ENCODE data around the gene TEX264. TPM values are rescaled to one million over a fixed set of nuclear protein-coding genes. Genes with fewer than 3 reads are reported as not detected.

The TEX264 gene
- total RNA-seq, 2 experiments from 2014 or later, result 62.6 to 65.0 TPM

- H3K27me3 Mint-ChIP-seq (ENCODE audit: low read depth), result no peaks in the 10 kb centered on the region
- no peak overlapping the region for H3K4me3 Mint-ChIP-seq
- peak overlapping the region; percentile 74 for H3K27ac Mint-ChIP-seq
- ChIA-PET CTCF (interaction anchor here (1.1 to 11.0 kb wide), 4 partner anchors 10 to 290 kb away, joined by 3 to 238 read pairs (median 6); partner anchors contain the start of gene DCAF1), POLR2A (interaction anchor here (1.7 kb wide), 1 partner anchor 10 kb away, joined by 7 read pairs; no protein-coding TSS in a partner anchor)
- no peak for ATAC-seq
- no peak for DNase-seq
- H3K36me3 Mint-ChIP-seq (ENCODE audit: low read depth), result peaks cover 62% of the 10 kb centered on the region
- peaks cover 87% of the 10 kb centered on the region for H3K4me1 Mint-ChIP-seq (ENCODE audit: low read depth)
- no peaks in the 10 kb centered on the region for H3K9me3 Mint-ChIP-seq (ENCODE audit: insufficient read depth)
Measured at GRCh38 chr3:51676102-51676640, 5.1 kb downstream of the TEX264 start.

- H3K4me1 Mint-ChIP-seq (ENCODE audit: low read depth), result peaks cover 93% of the 10 kb centered on the region
- DNase-seq (no peak), ATAC-seq (no peak)
- ChIA-PET CTCF (no interaction called here), POLR2A (no interaction called here)
- H3K36me3 Mint-ChIP-seq (ENCODE audit: low read depth), result peaks cover 66% of the 10 kb centered on the region
- no peak overlapping the region for H3K4me3 Mint-ChIP-seq
- H3K27ac Mint-ChIP-seq, result peak overlapping the region; percentile 43
- no peaks in the 10 kb centered on the region for H3K9me3 Mint-ChIP-seq (ENCODE audit: insufficient read depth)
- no peaks in the 10 kb centered on the region for H3K27me3 Mint-ChIP-seq (ENCODE audit: low read depth)
Measured at GRCh38 chr3:51677358-51677757, 6.3 kb downstream of the TEX264 start.

DNA sequence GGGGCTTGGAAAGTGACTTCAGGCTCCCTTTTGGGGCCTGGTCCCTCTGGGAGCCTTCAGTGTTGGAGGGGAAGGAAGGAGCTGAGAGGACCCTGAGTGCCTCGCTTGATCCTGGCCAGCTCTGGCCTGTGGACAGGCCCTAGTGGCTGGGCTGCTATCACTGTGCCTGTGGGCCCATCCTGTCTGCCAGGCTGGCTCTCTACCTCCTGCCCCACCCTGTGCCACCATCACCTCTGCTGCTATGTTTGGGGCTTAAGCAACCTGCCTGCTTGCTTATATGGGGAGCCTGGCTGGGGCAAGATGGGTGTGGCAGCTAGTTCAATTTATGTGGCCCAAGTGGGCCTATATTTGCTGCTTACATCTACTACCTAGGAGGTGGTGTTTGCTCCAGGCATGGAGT is 7.1 kb downstream of the TEX264 start:
- CTCF ChIA-PET, result interaction anchor here (0.7 kb wide), 1 partner anchor 176 kb away, joined by 3 read pairs; no protein-coding TSS in a partner anchor
- POLR2A ChIA-PET, result interaction anchor here (4.7 kb wide), 1 partner anchor 177 kb away, joined by 39 read pairs; the partner anchor contains the start of gene DCAF1
- Mint-ChIP-seq H3K27me3 (ENCODE audit: low read depth) (no peaks in the 10 kb centered on the region), H3K4me1 (ENCODE audit: low read depth) (peaks cover 94% of the 10 kb centered on the region), H3K27ac (peak overlapping the region; percentile 76), H3K9me3 (ENCODE audit: insufficient read depth) (no peaks in the 10 kb centered on the region), H3K36me3 (ENCODE audit: low read depth) (peaks cover 66% of the 10 kb centered on the region), H3K4me3 (no peak overlapping the region)
- no peak for ATAC-seq
- no peak for DNase-seq

GRCh38 chr3:51678641-51679040 is 7.6 kb downstream of the TEX264 start:
- CTCF ChIA-PET, result interaction anchor here (0.7 to 5.2 kb wide), 2 partner anchors 35 to 177 kb away, joined by 3 to 92 read pairs; no protein-coding TSS in a partner anchor
- POLR2A ChIA-PET, result interaction anchor here (4.7 kb wide), 1 partner anchor 178 kb away, joined by 39 read pairs; the partner anchor contains the start of gene DCAF1

GRCh38 chr3:51679318-51679717 is 8.3 kb downstream of the TEX264 start:
- no peak for DNase-seq
- ATAC-seq, result no peak
- Mint-ChIP-seq H3K36me3 (ENCODE audit: low read depth) (peaks cover 63% of the 10 kb centered on the region), H3K4me1 (ENCODE audit: low read depth) (peaks cover 94% of the 10 kb centered on the region), H3K27me3 (ENCODE audit: low read depth) (no peaks in the 10 kb centered on the region), H3K9me3 (ENCODE audit: insufficient read depth) (no peaks in the 10 kb centered on the region), H3K27ac (peak overlapping the region; percentile 81), H3K4me3 (no peak overlapping the region)
- ChIA-PET POLR2A (interaction anchor here (4.7 kb wide), 1 partner anchor 179 kb away, joined by 39 read pairs; the partner anchor contains the start of gene DCAF1), CTCF (interaction anchor here (5.2 to 6.1 kb wide), 3 partner anchors 8 to 178 kb away, joined by 92 to 206 read pairs (median 179); partner anchors contain the start of genes DCAF1 and TEX264)

More at GRCh38 chr3:51678641-51679040, 7.6 kb downstream of the TEX264 start:
- Mint-ChIP-seq H3K27me3 (ENCODE audit: low read depth) (no peaks in the 10 kb centered on the region), H3K36me3 (ENCODE audit: low read depth) (peaks cover 64% of the 10 kb centered on the region), H3K4me3 (no peak overlapping the region), H3K4me1 (ENCODE audit: low read depth) (peaks cover 94% of the 10 kb centered on the region), H3K27ac (peak overlapping the region; percentile 76), H3K9me3 (ENCODE audit: insufficient read depth) (no peaks in the 10 kb centered on the region)
- ATAC-seq, result no peak
- DNase-seq, result no peak

- Mint-ChIP-seq H3K4me3 (no peak overlapping the region), H3K4me1 (ENCODE audit: low read depth) (peaks cover 94% of the 10 kb centered on the region), H3K27ac (peak overlapping the region; percentile 81), H3K36me3 (ENCODE audit: low read depth) (peaks cover 63% of the 10 kb centered on the region), H3K9me3 (ENCODE audit: insufficient read depth) (no peaks in the 10 kb centered on the region), H3K27me3 (ENCODE audit: low read depth) (no peaks in the 10 kb centered on the region)
- ChIA-PET CTCF (interaction anchor here (5.2 to 6.1 kb wide), 3 partner anchors 9 to 178 kb away, joined by 92 to 206 read pairs (median 179); partner anchors contain the start of genes DCAF1 and TEX264), POLR2A (interaction anchor here (4.7 kb wide), 1 partner anchor 179 kb away, joined by 39 read pairs; the partner anchor contains the start of gene DCAF1)
- ATAC-seq, result no peak
- no peak for DNase-seq
Measured at GRCh38 chr3:51679777-51680176, 8.7 kb downstream of the TEX264 start.

DNA sequence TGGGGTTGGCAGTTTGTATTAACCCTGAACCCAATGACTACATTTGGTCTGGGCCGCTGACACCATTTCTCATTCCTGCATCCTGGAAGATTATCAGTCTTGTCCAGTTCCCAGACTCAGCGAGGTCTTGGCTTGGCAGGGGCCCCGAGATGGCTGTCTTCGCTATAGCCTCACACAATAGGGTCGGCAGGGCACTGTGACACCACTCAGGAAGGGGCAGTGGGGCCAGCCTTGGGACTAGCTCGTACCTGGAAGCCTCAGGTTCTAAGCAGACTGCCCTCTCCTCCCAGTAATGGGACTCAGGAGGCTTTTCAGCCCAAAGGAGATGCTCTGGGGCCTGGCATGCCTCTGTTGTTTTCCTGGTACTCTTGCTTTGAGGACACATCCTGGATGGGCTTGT is 9.1 kb downstream of the TEX264 start:
- no peaks in the 10 kb centered on the region for H3K27me3 Mint-ChIP-seq (ENCODE audit: low read depth)
- ATAC-seq (no peak), DNase-seq (no peak)
- POLR2A ChIA-PET, result interaction anchor here (2.7 to 4.7 kb wide), 2 partner anchors 8 to 179 kb away, joined by 28 to 39 read pairs; partner anchors contain the start of gene DCAF1
- CTCF ChIA-PET, result interaction anchor here (1.8 to 6.1 kb wide), 8 partner anchors 9 to 291 kb away, joined by 7 to 206 read pairs (median 22); partner anchors contain the start of genes DCAF1 and TEX264
- peaks cover 63% of the 10 kb centered on the region for H3K36me3 Mint-ChIP-seq (ENCODE audit: low read depth)
- H3K9me3 Mint-ChIP-seq (ENCODE audit: insufficient read depth), result no peaks in the 10 kb centered on the region
- H3K4me1 Mint-ChIP-seq (ENCODE audit: low read depth), result peaks cover 94% of the 10 kb centered on the region
- no peak overlapping the region for H3K4me3 Mint-ChIP-seq
- H3K27ac Mint-ChIP-seq, result peak overlapping the region; percentile 87

- DNase-seq, result no peak
- ChIA-PET POLR2A (interaction anchor here (2.1 to 4.7 kb wide), 3 partner anchors 8 to 180 kb away, joined by 14 to 39 read pairs (median 28); partner anchors contain the start of genes DCAF1 and TEX264), CTCF (interaction anchor here (0.9 to 6.1 kb wide), 17 partner anchors 10 to 1065 kb away, joined by 3 to 206 read pairs (median 14); partner anchors contain the start of genes DCAF1, MAPKAPK3, RAD54L2 and TEX264)
- peaks cover 63% of the 10 kb centered on the region for H3K36me3 Mint-ChIP-seq (ENCODE audit: low read depth)
- H3K9me3 Mint-ChIP-seq (ENCODE audit: insufficient read depth), result no peaks in the 10 kb centered on the region
- ATAC-seq, result no peak
- H3K27me3 Mint-ChIP-seq (ENCODE audit: low read depth), result no peaks in the 10 kb centered on the region
- H3K4me3 Mint-ChIP-seq, result peak overlapping the region; percentile 73
- peak overlapping the region; percentile 87 for H3K27ac Mint-ChIP-seq
- peaks cover 94% of the 10 kb centered on the region for H3K4me1 Mint-ChIP-seq (ENCODE audit: low read depth)
Measured at GRCh38 chr3:51680663-51681230, 9.7 kb downstream of the TEX264 start.

- Mint-ChIP-seq H3K4me3 (peak overlapping the region; percentile 73), H3K27ac (peak overlapping the region; percentile 87), H3K27me3 (ENCODE audit: low read depth) (no peaks in the 10 kb centered on the region), H3K9me3 (ENCODE audit: insufficient read depth) (no peaks in the 10 kb centered on the region), H3K36me3 (ENCODE audit: low read depth) (peaks cover 63% of the 10 kb centered on the region), H3K4me1 (ENCODE audit: low read depth) (peaks cover 94% of the 10 kb centered on the region)
- DNase-seq, result peak; percentile 78
- peak; percentile 63 for ATAC-seq
- ChIA-PET POLR2A (interaction anchor here (0.6 to 4.7 kb wide), 5 partner anchors 9 to 181 kb away, joined by 3 to 39 read pairs (median 14); partner anchors contain the start of genes DCAF1 and TEX264), CTCF (interaction anchor here (0.8 to 6.1 kb wide), 28 partner anchors 10 to 1065 kb away, joined by 3 to 206 read pairs (median 6); partner anchors contain the start of genes DCAF1, MAPKAPK3, RAD54L2 and RRP9)
Measured at GRCh38 chr3:51681453-51681852, 10.4 kb downstream of the TEX264 start.

DNA sequence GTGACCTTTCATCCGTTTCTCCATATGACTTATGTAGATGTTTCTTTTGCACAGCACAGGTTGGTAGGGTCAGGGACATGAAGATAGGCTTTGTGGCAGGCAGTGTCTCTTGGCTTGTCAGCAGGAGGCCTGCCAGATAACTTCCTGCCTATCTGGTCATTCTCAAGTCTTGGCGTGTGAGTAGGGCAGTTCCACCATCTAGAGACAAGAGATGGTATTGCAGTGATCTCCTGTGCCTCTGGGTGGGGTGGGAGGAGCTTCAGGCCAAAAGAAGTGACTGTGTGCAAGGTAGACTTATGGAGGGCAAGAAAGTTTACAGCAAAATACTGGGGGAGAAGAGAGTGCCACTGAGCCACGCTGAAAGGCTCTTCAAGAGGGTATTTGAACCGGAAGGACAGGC is 11.0 kb downstream of the TEX264 start:
- peaks cover 96% of the 10 kb centered on the region for H3K4me1 Mint-ChIP-seq (ENCODE audit: low read depth)

GRCh38 chr3:51682526-51682925 is 11.5 kb downstream of the TEX264 start:
- Mint-ChIP-seq H3K4me1 (ENCODE audit: low read depth) (peaks cover 98% of the 10 kb centered on the region), H3K36me3 (ENCODE audit: low read depth) (peaks cover 71% of the 10 kb centered on the region), H3K9me3 (ENCODE audit: insufficient read depth) (no peaks in the 10 kb centered on the region), H3K4me3 (peak overlapping the region; percentile 73), H3K27me3 (ENCODE audit: low read depth) (no peaks in the 10 kb centered on the region), H3K27ac (peak overlapping the region; percentile 87)
- ATAC-seq (no peak), DNase-seq (no peak)
- ChIA-PET POLR2A (interaction anchor here (1.0 to 4.7 kb wide), 4 partner anchors 10 to 182 kb away, joined by 3 to 39 read pairs (median 21); partner anchors contain the start of genes DCAF1 and TEX264), CTCF (interaction anchor here (0.6 to 6.1 kb wide), 44 partner anchors 9 to 1066 kb away, joined by 3 to 206 read pairs (median 4); partner anchors contain the start of genes DCAF1, MANF, MAPKAPK3 and RAD54L2)

More for the DNA sequence above, 11.0 kb downstream of the TEX264 start:
- H3K36me3 Mint-ChIP-seq (ENCODE audit: low read depth), result peaks cover 68% of the 10 kb centered on the region
- no peaks in the 10 kb centered on the region for H3K27me3 Mint-ChIP-seq (ENCODE audit: low read depth)
- H3K4me3 Mint-ChIP-seq, result peak overlapping the region; percentile 73
- H3K9me3 Mint-ChIP-seq (ENCODE audit: insufficient read depth), result no peaks in the 10 kb centered on the region
- peak; percentile 91 for DNase-seq
- ChIA-PET CTCF (interaction anchor here (0.6 to 6.1 kb wide), 49 partner anchors 9 to 1066 kb away, joined by 3 to 206 read pairs (median 4); partner anchors contain the start of genes DCAF1, MANF, MAPKAPK3 and RAD54L2), POLR2A (interaction anchor here (1.0 to 4.7 kb wide), 4 partner anchors 10 to 181 kb away, joined by 3 to 39 read pairs (median 21); partner anchors contain the start of genes DCAF1 and TEX264)
- peak; percentile 81 for ATAC-seq
- H3K27ac Mint-ChIP-seq, result peak overlapping the region; percentile 87

Data from activated CD8-positive, alpha-beta T cell treated with anti-CD3 and anti-CD28 coated beads, Interleukin-2, amount 10 ng/mL, durations not matched to agents 7 days and 5 days (primary cell).